OCI-LY7 (cell line): ENCODE results near the gene SPRYD7. TPM values are rescaled to one million over a fixed set of nuclear protein-coding genes. Genes with fewer than 3 reads are reported as not detected.
A peak's percentile ranks its signal among the peaks of the same experiment; 100 is the strongest.

ENCODE experiments used
- BruUV-seq: library from RNA; stranded (reverse); fragments of 400-500 nt; replicated peaks from 2 replicates; lab custom pipeline; 2021; lab: Mats Ljungman, UMichigan
- CTCF ChIA-PET: fragments of 300-600 bp; sonication (Branson Sonifier 250); formaldehyde crosslinking; loops from one replicate; lab custom pipeline; 2022; ENCODE audit warnings: antibody characterized with exemption; ENCODE audit not compliant: unreplicated experiment; lab: Charles Lee
- POLR2A ChIA-PET: fragments of 300-600 bp; sonication (Branson Sonifier 250); formaldehyde crosslinking; loops from one replicate; lab custom pipeline; 2022; ENCODE audit warnings: antibody characterized with exemption; lab: Charles Lee
- DNase-seq: peaks from one replicate; pipeline ENCODE4 v3.0.0-alpha.2; 2015; ENCODE audit warnings: low spot score
- H2AFZ ChIP-seq: fragments of 200-600 bp; sonication (generic), shearing (Covaris generic); 2 replicates; pipeline ENCODE4 v1.6.1; 2014; ENCODE audit warnings: mild to moderate bottlenecking, antibody characterized with exemption, low read length, moderate library complexity
- H3K27ac ChIP-seq: fragments of 200-600 bp; sonication (generic); 2 replicates; pipeline ENCODE4 v1.5.1; 2014; ENCODE audit warnings: mixed run types, low read depth, mild to moderate bottlenecking, moderate library complexity, low read length, inconsistent platforms; ENCODE audit not compliant: poor library complexity, severe bottlenecking
- H3K36me3 ChIP-seq: fragments of 200-600 bp; sonication (generic); 2 replicates; pipeline ENCODE4 v1.6.1; 2014; ENCODE audit warnings: mild to moderate bottlenecking, antibody characterized with exemption, low read length, moderate library complexity, mixed read lengths; ENCODE audit not compliant: insufficient read depth
- H3K4me1 ChIP-seq: fragments of 200-600 bp; sonication (generic); 2 replicates; pipeline ENCODE4 v1.5.1; 2014; ENCODE audit warnings: mild to moderate bottlenecking, low read length; ENCODE audit not compliant: insufficient read depth, poor library complexity, severe bottlenecking
- H3K4me2 ChIP-seq: fragments of 200-600 bp; sonication (generic); 2 replicates; pipeline ENCODE4 v1.6.1; 2014; ENCODE audit warnings: mild to moderate bottlenecking, low read length
- H3K4me3 ChIP-seq: fragments of 200-600 bp; sonication (generic); 2 replicates; pipeline ENCODE4 v1.5.1; 2014; ENCODE audit warnings: mild to moderate bottlenecking, low read depth, low read length; ENCODE audit not compliant: poor library complexity, severe bottlenecking
- H3K79me2 ChIP-seq: fragments of 200-600 bp; sonication (generic); 2 replicates; pipeline ENCODE4 v1.6.1; 2016; ENCODE audit warnings: low read depth, mild to moderate bottlenecking, low read length, moderate library complexity, mixed read lengths; ENCODE audit not compliant: insufficient read depth
- H3K9me2 ChIP-seq: fragments of 200-600 bp; sonication (generic); 2 replicates; pipeline ENCODE4 v1.6.1; 2016; ENCODE audit warnings: mild to moderate bottlenecking, low read length, mixed read lengths; ENCODE audit not compliant: insufficient read depth
- H3K9me3 ChIP-seq: fragments of 200-600 bp; sonication (generic); 2 replicates; pipeline ENCODE4 v1.6.1; 2014; ENCODE audit warnings: mild to moderate bottlenecking, mixed run types, low read length, mixed read lengths
- H4K20me1 ChIP-seq: fragments of 200-600 bp; sonication (generic); 2 replicates; pipeline ENCODE4 v1.6.1; 2014; ENCODE audit warnings: mild to moderate bottlenecking, antibody characterized with exemption, low read length, moderate library complexity, mixed read lengths; ENCODE audit not compliant: insufficient read depth
- EZH2phosphoT487 ChIP-seq: fragments of 200-600 bp; sonication (generic); IDR thresholded peaks from 2 replicates; pipeline ENCODE4 v1.6.1; 2018; ENCODE audit warnings: low read depth, borderline replicate concordance, mild to moderate bottlenecking, mixed run types, antibody characterized with exemption, low read length, moderate library complexity, mixed read lengths
- intact Hi-C: fragments of 100-400 bp; cut with micrococcal nuclease; formaldehyde crosslinking; loops from one replicate; pipeline ENCODE4 v1.10.0; 2022; ENCODE audit not compliant: unreplicated experiment
- total RNA-seq, 2 experiments: library from RNA; depleted of rRNA in 1 of 2; stranded (reverse); fragments of >200 nt in 1 of 2; shearing (Covaris generic) in 1 of 2; gene quantifications; 2 replicates each; pipeline ENCODE4 v1.2.3, GENCODE V29; 2014 to 2022
- TF ChIP-seq, protein P1 (sequence below): fragments of 200-600 bp; sonication (generic); conservative IDR thresholded peaks from 2 replicates; pipeline ENCODE4 v1.5.1; 2014; ENCODE audit warnings: mild to moderate bottlenecking, antibody characterized with exemption, low read length, moderate library complexity, mixed read lengths

Gene SPRYD7
- total RNA-seq, 2 experiments from 2014 or later: 6.8 to 10.6 TPM

DNA sequence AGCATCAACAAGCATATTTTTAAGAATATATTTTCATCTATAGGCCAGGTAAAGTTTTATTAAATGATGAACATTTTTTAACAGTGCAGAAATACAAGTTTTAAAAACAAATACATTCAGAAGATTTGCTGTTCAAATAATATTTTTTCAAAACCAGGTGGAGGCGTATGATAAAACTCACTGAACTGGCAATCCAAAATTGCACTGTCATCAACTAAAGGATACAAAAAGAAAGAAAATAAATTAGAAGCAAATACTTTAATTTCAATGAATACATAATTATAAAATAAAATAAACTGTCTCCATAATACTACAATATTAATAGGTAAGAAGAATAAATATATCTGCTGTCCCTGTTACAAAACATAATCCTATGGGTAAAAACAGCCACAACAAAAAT is 21.2 kb downstream of the SPRYD7 start:
- intact Hi-C loops: no loop called here
- Histone ChIP-seq H2AFZ (no peak overlapping the region), H4K20me1 (no peaks in the 10 kb centered on the region), H3K36me3 (peaks cover 36% of the 10 kb centered on the region), H3K27ac (no peak overlapping the region), H3K4me1 (no peaks in the 10 kb centered on the region), H3K9me2 (no peaks in the 10 kb centered on the region), H3K4me2 (no peak overlapping the region), H3K4me3 (no peak overlapping the region), H3K9me3 (no peaks in the 10 kb centered on the region), H3K79me2 (no peaks in the 10 kb centered on the region)
- ChIA-PET CTCF (no interaction called here), POLR2A (no interaction called here)
- BruUV-seq: no TSS peak
- no peak for DNase-seq
- TF ChIP-seq, protein P1, sequence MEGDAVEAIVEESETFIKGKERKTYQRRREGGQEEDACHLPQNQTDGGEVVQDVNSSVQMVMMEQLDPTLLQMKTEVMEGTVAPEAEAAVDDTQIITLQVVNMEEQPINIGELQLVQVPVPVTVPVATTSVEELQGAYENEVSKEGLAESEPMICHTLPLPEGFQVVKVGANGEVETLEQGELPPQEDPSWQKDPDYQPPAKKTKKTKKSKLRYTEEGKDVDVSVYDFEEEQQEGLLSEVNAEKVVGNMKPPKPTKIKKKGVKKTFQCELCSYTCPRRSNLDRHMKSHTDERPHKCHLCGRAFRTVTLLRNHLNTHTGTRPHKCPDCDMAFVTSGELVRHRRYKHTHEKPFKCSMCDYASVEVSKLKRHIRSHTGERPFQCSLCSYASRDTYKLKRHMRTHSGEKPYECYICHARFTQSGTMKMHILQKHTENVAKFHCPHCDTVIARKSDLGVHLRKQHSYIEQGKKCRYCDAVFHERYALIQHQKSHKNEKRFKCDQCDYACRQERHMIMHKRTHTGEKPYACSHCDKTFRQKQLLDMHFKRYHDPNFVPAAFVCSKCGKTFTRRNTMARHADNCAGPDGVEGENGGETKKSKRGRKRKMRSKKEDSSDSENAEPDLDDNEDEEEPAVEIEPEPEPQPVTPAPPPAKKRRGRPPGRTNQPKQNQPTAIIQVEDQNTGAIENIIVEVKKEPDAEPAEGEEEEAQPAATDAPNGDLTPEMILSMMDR: no peak
- no peak for TF ChIP-seq EZH2phosphoT487

DNA sequence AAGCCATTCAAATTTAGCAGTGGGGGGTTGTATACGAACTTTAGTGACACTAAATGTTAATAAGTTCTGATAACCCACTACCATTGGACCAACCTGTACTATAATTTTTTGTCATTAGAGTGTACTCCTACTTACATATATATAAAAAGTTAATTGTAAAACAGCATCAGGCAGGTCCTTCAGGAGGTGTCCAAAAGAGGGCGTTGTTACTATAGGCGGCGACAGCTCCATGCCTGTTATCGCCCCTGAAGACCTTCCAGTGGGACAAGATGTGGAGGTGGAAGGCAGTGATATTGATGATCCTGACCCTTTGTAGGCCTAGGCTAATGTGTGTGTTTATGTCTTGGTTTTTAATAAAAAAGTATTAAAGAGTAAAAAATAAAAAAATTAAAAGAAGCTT is 27.5 kb downstream of the SPRYD7 start:
- Histone ChIP-seq H3K9me2 (no peaks in the 10 kb centered on the region), H3K27ac (no peak overlapping the region), H3K4me3 (no peak overlapping the region), H4K20me1 (no peaks in the 10 kb centered on the region), H3K9me3 (no peaks in the 10 kb centered on the region), H3K36me3 (no peaks in the 10 kb centered on the region; the same call in 1 of the 2 replicates), H3K79me2 (no peaks in the 10 kb centered on the region), H3K4me1 (no peaks in the 10 kb centered on the region), H2AFZ (no peak overlapping the region), H3K4me2 (no peak overlapping the region)
- BruUV-seq: no TSS peak
- peak; percentile 23 for DNase-seq
- TF ChIP-seq EZH2phosphoT487: no peak
- TF ChIP-seq, protein P1: peak; percentile 68
- intact Hi-C loops: loop anchor here (10.0 kb wide), 1 partner anchor 1166 kb away; no protein-coding TSS in a partner anchor
- ChIA-PET CTCF (no interaction called here), POLR2A (interaction anchor here (0.6 kb wide), 3 partner anchors 228 to 1153 kb away, joined by 3 to 6 read pairs (median 4); no protein-coding TSS in a partner anchor)

DNA sequence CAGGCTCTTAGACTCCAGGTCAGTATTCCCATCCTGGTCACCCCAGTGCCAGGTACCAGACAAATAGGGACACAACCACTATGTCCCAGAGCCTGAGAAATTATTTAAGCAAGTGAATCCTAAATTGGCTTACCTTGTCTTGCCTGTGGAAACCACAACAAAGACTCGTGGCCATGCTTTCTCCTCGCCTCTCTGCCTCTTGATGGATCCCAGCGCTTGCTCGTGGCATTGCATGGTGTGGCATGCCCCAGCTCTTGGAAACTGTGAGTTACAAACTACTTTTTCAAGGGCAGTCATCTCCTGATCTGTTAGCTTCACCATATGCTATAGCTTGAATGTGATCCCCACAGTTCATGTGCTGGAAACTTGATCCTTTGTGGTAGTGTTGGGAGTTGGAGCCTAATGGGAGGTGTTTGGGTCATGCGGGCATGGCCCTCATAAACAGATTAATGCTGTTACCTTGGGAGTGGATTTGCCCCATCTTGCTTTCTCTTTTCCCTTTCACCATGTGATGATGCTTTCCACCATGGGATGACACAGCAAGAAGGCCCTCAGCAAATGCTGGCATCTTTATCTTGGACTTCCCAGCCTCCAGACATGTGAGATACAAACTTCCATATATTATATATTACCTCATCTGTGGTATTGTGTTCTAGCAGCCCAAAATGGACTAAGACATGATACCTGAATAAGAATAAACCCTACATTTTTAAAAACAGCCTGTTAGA is 31.2 kb downstream of the SPRYD7 start:
- Histone ChIP-seq H3K4me3 (no peak overlapping the region), H3K9me2 (no peaks in the 10 kb centered on the region), H3K4me1 (no peaks in the 10 kb centered on the region), H3K27ac (no peak overlapping the region), H4K20me1 (no peaks in the 10 kb centered on the region), H3K9me3 (no peaks in the 10 kb centered on the region), H3K79me2 (no peaks in the 10 kb centered on the region), H2AFZ (no peak overlapping the region), H3K36me3 (no peaks in the 10 kb centered on the region), H3K4me2 (no peak overlapping the region)
- no peak for DNase-seq
- intact Hi-C loops: loop anchor here (10.0 kb wide), 1 partner anchor 1170 kb away; no protein-coding TSS in a partner anchor
- no peak for TF ChIP-seq EZH2phosphoT487
- TF ChIP-seq, protein P1: no peak
- no TSS peak for BruUV-seq
- ChIA-PET CTCF (no interaction called here), POLR2A (no interaction called here)
